ENCODE data around the gene ZNF749. TPM values are rescaled to one million over a fixed set of nuclear protein-coding genes. Genes with fewer than 3 reads are reported as not detected.

ZNF749 gene
- 10 to 100 TPM in 3 of 4 donors, 1 to 10 TPM in 1; 8.3 to 15.5 (median 13.5) TPM for total RNA-seq

DNA sequence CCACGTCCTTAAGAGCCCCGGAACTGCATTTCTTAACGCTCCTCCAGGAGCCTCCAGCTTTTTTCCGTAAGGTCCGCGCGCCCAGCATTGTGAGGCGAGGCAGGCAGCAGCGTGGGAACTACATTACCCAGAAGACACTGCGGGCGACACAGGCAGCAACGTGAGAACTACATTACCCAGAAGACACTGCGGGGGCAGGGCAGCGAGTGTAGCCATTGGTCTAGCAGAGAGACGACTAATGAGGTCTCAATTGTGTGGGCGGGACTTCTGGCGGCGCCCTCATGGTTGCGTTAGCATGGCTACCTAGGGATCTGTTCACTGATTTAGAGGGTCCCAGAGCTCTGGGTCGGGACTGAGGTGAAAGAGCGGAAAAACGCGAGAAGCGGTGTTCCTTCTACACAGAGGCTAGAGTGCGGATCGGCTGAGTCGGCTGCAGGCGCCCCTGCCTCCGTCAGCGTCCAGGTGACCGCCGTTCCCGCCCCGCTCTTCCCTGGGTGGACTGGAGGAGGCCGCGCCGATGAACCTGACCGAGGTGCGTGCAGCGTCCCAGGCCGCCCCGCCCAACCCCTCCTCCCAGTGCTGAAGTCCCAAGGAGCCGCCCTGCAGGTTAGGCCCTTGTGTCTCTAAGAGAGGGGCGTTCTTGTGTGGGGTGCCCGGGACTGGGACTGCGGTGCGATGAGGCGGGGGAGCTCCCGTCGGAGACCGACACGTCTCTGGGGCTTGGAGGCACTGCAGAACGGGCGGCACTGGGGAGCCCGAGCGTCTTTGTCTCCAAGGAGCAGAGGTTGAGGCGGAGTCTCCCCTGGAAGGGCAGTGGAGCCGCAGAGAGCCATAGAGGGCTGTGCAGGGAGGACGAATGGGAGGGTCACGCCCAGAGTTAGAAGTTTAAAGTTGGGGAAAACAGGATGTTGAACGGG, at the start of gene ZNF749:
Gene ZNF749, plus strand, starts transcription at position 264 of the 917 bp plus-strand sequence. Its CDS starts 254 bp downstream, at position 518.
- 0% methylated on average over 55 of the region's 61 CpGs for WGBS
- no peaks in the 10 kb centered on the region for H3K27me3 ChIP-seq
- H3K27ac ChIP-seq = peak within 1 kb of the TSS; percentile 64
- H3K4me3 ChIP-seq = peak within 1 kb of the TSS; percentile 66
- peaks cover 12% of the 10 kb centered on the region for H3K36me3 ChIP-seq
- no peaks in the 10 kb centered on the region for H3K9me3 ChIP-seq
- TF ChIP-seq EP300 (IDR thresholded peaks at IDR 0.05) = no peak
- TF ChIP-seq POLR2AphosphoS5 (IDR thresholded peaks at IDR 0.05) = no peak
- TF ChIP-seq POLR2A (IDR thresholded peaks at IDR 0.05) = no peak
- TF ChIP-seq, protein P1, sequence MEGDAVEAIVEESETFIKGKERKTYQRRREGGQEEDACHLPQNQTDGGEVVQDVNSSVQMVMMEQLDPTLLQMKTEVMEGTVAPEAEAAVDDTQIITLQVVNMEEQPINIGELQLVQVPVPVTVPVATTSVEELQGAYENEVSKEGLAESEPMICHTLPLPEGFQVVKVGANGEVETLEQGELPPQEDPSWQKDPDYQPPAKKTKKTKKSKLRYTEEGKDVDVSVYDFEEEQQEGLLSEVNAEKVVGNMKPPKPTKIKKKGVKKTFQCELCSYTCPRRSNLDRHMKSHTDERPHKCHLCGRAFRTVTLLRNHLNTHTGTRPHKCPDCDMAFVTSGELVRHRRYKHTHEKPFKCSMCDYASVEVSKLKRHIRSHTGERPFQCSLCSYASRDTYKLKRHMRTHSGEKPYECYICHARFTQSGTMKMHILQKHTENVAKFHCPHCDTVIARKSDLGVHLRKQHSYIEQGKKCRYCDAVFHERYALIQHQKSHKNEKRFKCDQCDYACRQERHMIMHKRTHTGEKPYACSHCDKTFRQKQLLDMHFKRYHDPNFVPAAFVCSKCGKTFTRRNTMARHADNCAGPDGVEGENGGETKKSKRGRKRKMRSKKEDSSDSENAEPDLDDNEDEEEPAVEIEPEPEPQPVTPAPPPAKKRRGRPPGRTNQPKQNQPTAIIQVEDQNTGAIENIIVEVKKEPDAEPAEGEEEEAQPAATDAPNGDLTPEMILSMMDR (IDR thresholded peaks at IDR 0.05) = no peak
- peaks cover 17% of the 10 kb centered on the region for H3K4me1 ChIP-seq
- peak; percentile 98 to 99 for DNase-seq (ENCODE audit: low spot score in 2 of 2)

DNA sequence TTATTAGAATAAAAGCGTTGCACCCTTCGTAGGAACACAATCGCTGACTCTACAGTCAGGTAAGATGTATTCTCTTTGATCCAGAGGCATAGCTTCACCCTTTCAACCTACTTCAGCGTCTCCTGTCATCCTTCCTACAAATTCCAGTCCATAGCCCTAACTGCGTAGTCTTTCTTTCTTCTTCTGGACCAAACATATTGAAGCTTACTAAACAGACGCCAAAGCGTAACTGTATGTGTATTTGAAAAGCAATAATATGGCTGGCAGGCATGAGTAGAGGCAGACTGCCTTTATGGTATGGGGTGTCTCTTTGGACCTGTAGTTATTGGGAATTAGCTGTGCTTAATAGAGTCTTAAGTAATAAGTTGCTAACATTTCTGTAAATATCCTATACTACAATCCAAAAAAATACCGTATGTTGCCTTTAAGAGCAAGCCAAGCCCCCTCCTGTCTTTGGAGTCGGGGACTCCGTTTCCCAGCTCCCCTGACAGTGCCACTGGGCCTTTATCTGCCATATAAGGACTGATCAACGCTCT, 45.9 kb upstream of the ZNF749 start:
- H3K27ac ChIP-seq = peak overlapping the region; percentile 88
- no peaks in the 10 kb centered on the region for H3K9me3 ChIP-seq
- no peak for DNase-seq (ENCODE audit: low spot score in 2 of 2)
- H3K4me3 ChIP-seq = peak overlapping the region; percentile 89
- 55% methylated on average over 11 of the region's 11 CpGs for WGBS
- peaks cover 18% of the 10 kb centered on the region for H3K4me1 ChIP-seq
- peaks cover 11% of the 10 kb centered on the region for H3K36me3 ChIP-seq
- no peaks in the 10 kb centered on the region for H3K27me3 ChIP-seq
- no peak for TF ChIP-seq EP300 (IDR thresholded peaks at IDR 0.05)
- TF ChIP-seq POLR2AphosphoS5 (IDR thresholded peaks at IDR 0.05) = no peak

DNA sequence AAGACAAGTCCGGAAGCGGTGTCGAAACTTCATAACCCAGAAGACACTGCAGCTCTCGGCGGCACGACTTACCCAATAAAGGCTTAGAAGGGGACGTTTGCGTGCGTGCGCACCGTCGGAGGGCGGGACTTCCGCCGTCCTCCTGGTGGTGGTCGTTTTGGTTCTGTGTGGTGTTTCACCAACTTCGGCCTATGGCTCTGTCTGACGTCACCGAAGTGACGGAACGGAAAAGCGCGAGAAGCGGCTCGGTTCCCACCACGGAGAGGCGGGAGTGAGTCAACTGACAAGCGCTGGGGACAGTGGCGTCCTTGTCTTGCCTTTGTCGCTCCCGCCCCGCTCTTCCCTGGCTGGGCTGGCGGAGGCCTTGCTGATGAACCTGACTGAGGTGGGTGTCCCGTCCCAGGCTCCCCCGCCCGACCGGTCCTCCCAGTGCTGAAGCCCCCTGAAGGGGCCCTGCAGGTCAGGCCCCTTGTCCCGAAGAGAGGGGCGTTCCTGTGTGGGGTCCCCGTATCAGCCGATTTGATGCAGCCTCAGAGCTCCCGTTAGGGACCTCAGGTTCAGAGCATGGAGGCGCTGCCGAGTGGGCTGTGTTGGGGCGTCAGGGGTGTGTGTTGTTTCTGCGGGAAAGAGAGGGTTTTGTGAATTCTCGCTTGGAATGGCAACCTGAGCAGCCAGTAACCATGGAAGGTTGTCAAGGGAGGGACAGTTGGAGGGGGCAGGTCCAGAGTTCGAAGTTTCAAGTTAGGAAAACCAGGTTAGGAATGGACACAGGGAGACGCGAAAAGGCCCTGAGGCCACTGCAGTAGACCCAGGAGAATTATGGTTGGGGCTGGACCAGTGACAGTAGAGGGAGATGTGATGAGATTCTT, 45.2 kb upstream of the ZNF749 start, which contains the start of gene ZNF548:
Gene ZNF548, plus strand, starts transcription at position 125 of the 869 bp plus-strand sequence. Its CDS starts 246 bp downstream, at position 371.
- Histone ChIP-seq H3K4me1 (peaks cover 18% of the 10 kb centered on the region), H3K36me3 (peaks cover 15% of the 10 kb centered on the region), H3K4me3 (peak within 1 kb of the TSS; percentile 89), H3K9me3 (no peaks in the 10 kb centered on the region), H3K27me3 (no peaks in the 10 kb centered on the region), H3K27ac (peak within 1 kb of the TSS; percentile 88)
- under 1% methylated on average over 20 of the region's 50 CpGs for WGBS
- TF ChIP-seq POLR2AphosphoS5 (IDR thresholded peaks at IDR 0.05) = peak in 2 of 3 donors; percentile 57 to 91
- TF ChIP-seq EP300 (IDR thresholded peaks at IDR 0.05) = no peak
- TF ChIP-seq POLR2A (IDR thresholded peaks at IDR 0.05) = peak in 1 of 2 donors; percentile 51
- TF ChIP-seq, protein P1 (IDR thresholded peaks at IDR 0.05) = peak in 1 of 2 donors; percentile 33
- DNase-seq (ENCODE audit: low spot score in 2 of 2) = peak; percentile 98 to 99

DNA sequence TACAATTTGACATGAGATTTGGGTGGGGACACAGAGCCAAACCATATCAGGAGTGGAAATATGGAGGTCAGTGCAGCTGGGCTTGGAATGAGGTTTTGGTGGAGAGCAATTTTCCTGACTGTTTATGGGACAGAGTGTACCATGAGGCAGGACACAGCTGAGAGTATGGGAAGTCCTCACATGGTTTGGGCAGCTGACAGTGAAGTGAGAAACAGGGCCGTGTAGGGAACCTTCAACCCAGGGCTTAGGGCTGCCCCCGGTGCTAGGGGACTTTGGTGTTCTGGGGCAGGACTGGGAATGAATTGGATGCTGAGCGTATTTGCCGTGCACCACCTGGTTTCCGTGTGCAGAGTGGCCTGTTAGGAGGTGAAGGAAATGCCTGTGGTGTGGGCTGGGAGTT, 39.4 kb upstream of the ZNF749 start:
- Histone ChIP-seq H3K27ac (no peak overlapping the region), H3K4me1 (peaks cover 6% of the 10 kb centered on the region), H3K9me3 (no peaks in the 10 kb centered on the region), H3K27me3 (no peaks in the 10 kb centered on the region), H3K36me3 (peaks cover 69% of the 10 kb centered on the region), H3K4me3 (no peak overlapping the region)
- TF ChIP-seq, protein P1 (IDR thresholded peaks at IDR 0.05) = no peak
- TF ChIP-seq POLR2A (IDR thresholded peaks at IDR 0.05) (no peak), EP300 (IDR thresholded peaks at IDR 0.05) (no peak), POLR2AphosphoS5 (IDR thresholded peaks at IDR 0.05) (no peak)
- DNase-seq (ENCODE audit: low spot score in 2 of 2) = no peak
- 93% methylated on average over 5 of the region's 5 CpGs for WGBS

DNA sequence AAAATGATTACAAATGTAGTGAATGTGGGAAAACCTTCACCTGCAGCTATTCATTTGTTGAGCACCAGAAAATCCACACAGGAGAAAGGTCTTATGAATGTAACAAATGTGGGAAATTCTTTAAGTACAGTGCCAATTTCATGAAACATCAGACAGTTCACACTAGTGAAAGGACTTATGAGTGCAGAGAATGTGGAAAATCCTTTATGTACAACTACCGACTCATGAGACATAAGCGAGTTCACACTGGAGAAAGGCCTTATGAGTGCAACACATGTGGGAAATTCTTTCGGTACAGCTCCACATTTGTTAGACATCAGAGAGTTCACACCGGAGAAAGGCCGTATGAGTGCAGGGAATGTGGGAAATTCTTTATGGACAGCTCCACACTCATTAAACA, 36.3 kb upstream of the ZNF749 start:
- H3K36me3 ChIP-seq = peaks cover 67% of the 10 kb centered on the region
- DNase-seq (ENCODE audit: low spot score in 2 of 2) = no peak
- TF ChIP-seq EP300 (IDR thresholded peaks at IDR 0.05) = no peak
- TF ChIP-seq, protein P1 (IDR thresholded peaks at IDR 0.05) = no peak
- TF ChIP-seq POLR2AphosphoS5 (IDR thresholded peaks at IDR 0.05) = no peak
- TF ChIP-seq POLR2A (IDR thresholded peaks at IDR 0.05) = no peak
- H3K9me3 ChIP-seq = no peaks in the 10 kb centered on the region
- H3K27ac ChIP-seq = no peak overlapping the region
- H3K27me3 ChIP-seq = no peaks in the 10 kb centered on the region
- H3K4me3 ChIP-seq = no peak overlapping the region
- H3K4me1 ChIP-seq = no peaks in the 10 kb centered on the region
- WGBS = 91% methylated on average over 5 of the region's 5 CpGs

Measured in suprapubic skin (tissue), 4 donors.